Kidney (tissue), 14 donors: ENCODE results near the gene PSME4. TPM values are rescaled to one million over a fixed set of nuclear protein-coding genes. Genes with fewer than 3 reads are reported as not detected.
"Not testable (repeated sequence)": the region's sequence is repeated elsewhere in the genome, so short reads cannot be mapped to it uniquely, and the experiment has no call there.

ENCODE experiments used
- DNase-seq, 5 donors: peaks; one replicate each; pipeline ENCODE4 v3.0.0-alpha.2; 2013 to 2020
- FAIRE-seq: peaks from 2 replicates; lab custom pipeline; 2012; peaks lifted over from hg19 to GRCh38; lab: Jason Lieb, UNC
- H3K27ac ChIP-seq, 2 donors: one replicate each; pipeline ENCODE4 v1.7.0; 2013; ENCODE audit warnings: low read depth in 2 of 2, low read length in 2 of 2, inconsistent platforms in 1 of 2
- H3K27me3 ChIP-seq: one replicate; pipeline ENCODE4 v1.7.1; 2013; ENCODE audit warnings: low read length, inconsistent platforms; ENCODE audit not compliant: control insufficient read depth, insufficient read depth
- H3K36me3 ChIP-seq, 3 donors: one replicate each; pipeline versions ENCODE4 v1.7.0 to v1.7.1; 2013; ENCODE audit warnings: low read length in 3 of 3, control low read depth in 1 of 3, inconsistent platforms in 1 of 3; ENCODE audit not compliant: insufficient read depth in 3 of 3, control insufficient read depth in 2 of 3
- H3K4me1 ChIP-seq, 3 donors: one replicate each; pipeline versions ENCODE4 v1.7.0 to v1.7.1; 2013; ENCODE audit warnings: low read length in 3 of 3, inconsistent platforms in 1 of 3, low read depth in 1 of 3; ENCODE audit not compliant: control insufficient read depth in 2 of 3, insufficient read depth in 2 of 3
- H3K4me3 ChIP-seq, 3 donors: one replicate each; pipeline versions ENCODE4 v1.7.0 to v1.8.1; 2013; ENCODE audit warnings: low read length in 3 of 3, control low read depth in 1 of 3, inconsistent platforms in 1 of 3
- H3K9ac ChIP-seq, 3 donors: one replicate each; pipeline versions ENCODE4 v1.7.0 to v1.7.1; 2013; ENCODE audit warnings: low read length in 3 of 3, control low read depth in 1 of 3, inconsistent platforms in 1 of 3
- H3K9me3 ChIP-seq, 3 donors: one replicate each; pipeline versions ENCODE4 v1.7.0 to v1.7.1; 2013; ENCODE audit warnings: low read length in 3 of 3, control low read depth in 1 of 3, inconsistent platforms in 1 of 3; ENCODE audit not compliant: control insufficient read depth in 2 of 3, insufficient read depth in 1 of 3
- intact Hi-C: fragments of 100-400 bp; cut with DNase I; formaldehyde crosslinking; loops from one replicate; pipeline ENCODE4 v1.11.1; 2022
- polyA plus RNA-seq: library from polyadenylated mRNA; stranded (reverse); fragments of 350-450 nt; fragmentation: Illumina TruSeq; extraction: RNeasy Lipid Tissue Mini Kit (QIAGEN cat#74804); gene quantifications from one replicate; pipeline ENCODE4 v1.2.3, GENCODE V29; 2014; ENCODE audit warnings: low read depth, low replicate concordance; ENCODE audit not compliant: insufficient read depth
- total RNA-seq: library from RNA; stranded (reverse); fragmentation: NEBNext Ultra II Directional; extraction: Animal tissue kit (Norgen Biotek cat#: 25700); gene quantifications from one replicate; pipeline ENCODE4 v1.2.1, GENCODE V29; 2021
- TF ChIP-seq, protein P1 (sequence below): IDR thresholded peaks from 3 replicates; pipeline ENCODE4 v1.5.1; 2012; ENCODE audit warnings: mild to moderate bottlenecking, moderate library complexity, borderline replicate concordance; ENCODE audit not compliant: insufficient read depth; ENCODE audit errors: extremely low read depth
- donor health status: control.
- donor health status: control.
- donor health status: control.
- donor health status: control.
- donor health status: control.
- donor health status: DM: yes; HTN: yes; CAD: no.
- donor health status: Normal renal cell carcinoma (clear cell type).

Gene PSME4
- total and polyA plus RNA-seq, 2 donors from 2014 or later = 23.4 to 41.7 TPM

DNA sequence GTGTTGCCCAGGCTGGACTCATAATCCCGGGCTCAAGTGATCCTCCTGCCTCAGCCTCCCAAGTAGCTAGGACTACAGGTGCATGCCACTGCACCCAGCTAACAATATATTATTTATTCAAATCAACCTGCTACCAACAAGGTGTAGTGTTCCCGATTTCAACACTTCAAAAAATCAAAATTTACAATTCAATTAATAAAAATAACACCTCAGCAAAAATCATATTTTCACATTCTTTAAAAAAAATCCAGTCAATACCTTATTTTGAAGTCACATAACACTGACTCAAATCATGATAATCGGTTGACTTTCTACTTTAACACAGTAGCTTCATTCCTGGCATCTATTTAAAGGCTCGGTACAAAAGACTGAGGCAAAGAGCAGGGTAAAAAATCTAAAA, 118.3 kb downstream of the PSME4 start:
- H3K27ac ChIP-seq = no peak overlapping the region
- DNase-seq (no peak), FAIRE-seq (no peak)
- no peaks in the 10 kb centered on the region for H3K4me1 ChIP-seq
- H3K9me3 ChIP-seq = no peaks in the 10 kb centered on the region
- no peaks in the 10 kb centered on the region for H3K27me3 ChIP-seq
- peaks cover 0 to 2% (median 0%) of the 10 kb centered on the region in 3 donors for H3K36me3 ChIP-seq
- H3K9ac ChIP-seq = no peak overlapping the region
- H3K4me3 ChIP-seq = no peak overlapping the region
- TF ChIP-seq, protein P1, sequence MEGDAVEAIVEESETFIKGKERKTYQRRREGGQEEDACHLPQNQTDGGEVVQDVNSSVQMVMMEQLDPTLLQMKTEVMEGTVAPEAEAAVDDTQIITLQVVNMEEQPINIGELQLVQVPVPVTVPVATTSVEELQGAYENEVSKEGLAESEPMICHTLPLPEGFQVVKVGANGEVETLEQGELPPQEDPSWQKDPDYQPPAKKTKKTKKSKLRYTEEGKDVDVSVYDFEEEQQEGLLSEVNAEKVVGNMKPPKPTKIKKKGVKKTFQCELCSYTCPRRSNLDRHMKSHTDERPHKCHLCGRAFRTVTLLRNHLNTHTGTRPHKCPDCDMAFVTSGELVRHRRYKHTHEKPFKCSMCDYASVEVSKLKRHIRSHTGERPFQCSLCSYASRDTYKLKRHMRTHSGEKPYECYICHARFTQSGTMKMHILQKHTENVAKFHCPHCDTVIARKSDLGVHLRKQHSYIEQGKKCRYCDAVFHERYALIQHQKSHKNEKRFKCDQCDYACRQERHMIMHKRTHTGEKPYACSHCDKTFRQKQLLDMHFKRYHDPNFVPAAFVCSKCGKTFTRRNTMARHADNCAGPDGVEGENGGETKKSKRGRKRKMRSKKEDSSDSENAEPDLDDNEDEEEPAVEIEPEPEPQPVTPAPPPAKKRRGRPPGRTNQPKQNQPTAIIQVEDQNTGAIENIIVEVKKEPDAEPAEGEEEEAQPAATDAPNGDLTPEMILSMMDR = no peak
- intact Hi-C loops = no loop called here

DNA sequence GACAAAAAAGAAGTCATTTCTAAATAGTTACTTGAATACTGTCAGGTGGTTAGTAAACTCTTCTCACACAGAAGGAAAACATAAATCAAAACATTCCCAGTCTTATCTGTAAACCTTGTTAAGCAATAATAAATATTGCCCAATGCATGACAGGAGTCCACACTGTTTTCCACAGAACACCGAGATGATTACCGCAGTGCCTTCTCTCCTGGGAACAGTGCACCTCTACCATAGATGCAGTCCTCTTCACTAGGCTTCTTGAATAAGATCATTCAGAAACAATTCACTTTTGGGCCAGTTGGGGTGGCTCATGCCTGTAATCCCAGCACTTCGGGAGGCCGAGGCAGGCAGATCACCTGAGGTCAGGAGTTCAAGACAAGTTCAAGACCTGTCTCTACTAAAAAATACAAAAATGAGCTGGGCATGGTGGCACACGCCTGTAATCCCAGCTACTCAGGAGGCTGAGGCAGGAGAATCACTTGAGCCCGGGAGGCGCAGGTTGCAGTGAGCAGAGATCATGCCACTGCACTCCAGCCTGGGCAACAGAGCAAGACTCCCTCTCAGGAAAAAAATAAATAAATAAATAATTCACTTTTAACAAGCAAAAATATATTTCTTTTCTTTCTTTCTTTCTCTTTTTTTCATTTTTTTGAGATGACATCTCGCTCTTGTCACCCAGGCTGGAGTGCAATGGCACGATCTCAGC, 119.6 kb downstream of the PSME4 start:
- H3K4me1 ChIP-seq, H3K9ac ChIP-seq, DNase-seq, H3K36me3 ChIP-seq, H3K9me3 ChIP-seq, H3K27ac ChIP-seq, FAIRE-seq, intact Hi-C loops, H3K27me3 ChIP-seq, H3K4me3 ChIP-seq: not testable (repeated sequence)

DNA sequence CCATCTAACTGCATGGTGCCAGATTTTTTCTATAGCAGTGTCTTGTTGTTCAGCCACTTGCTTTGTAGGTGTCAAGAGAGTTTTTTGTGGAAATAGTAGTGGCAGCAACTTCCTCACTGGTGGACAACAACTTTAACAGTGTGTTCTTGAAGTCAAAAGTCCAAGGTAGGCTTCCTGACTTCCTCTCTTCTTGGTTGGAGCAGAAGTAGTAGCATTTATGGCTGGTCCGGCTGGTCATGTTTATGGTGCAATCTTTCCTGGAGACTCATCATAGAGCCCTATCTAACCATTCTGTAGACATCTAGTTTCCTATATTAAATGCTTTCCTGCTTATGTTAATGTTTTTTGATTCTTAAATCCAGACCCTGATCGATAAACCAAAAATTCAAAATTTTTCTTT, 122.7 kb downstream of the PSME4 start:
- Histone ChIP-seq H3K27ac (no peak overlapping the region), H3K4me1 (no peaks in the 10 kb centered on the region), H3K4me3 (no peak overlapping the region), H3K36me3 (peaks cover 0 to 2% (median 0%) of the 10 kb centered on the region in 3 donors), H3K9ac (no peak overlapping the region), H3K27me3 (no peaks in the 10 kb centered on the region), H3K9me3 (no peaks in the 10 kb centered on the region)
- no peak for FAIRE-seq
- no peak for DNase-seq
- TF ChIP-seq, protein P1 = no peak
- intact Hi-C loops = no loop called here

DNA sequence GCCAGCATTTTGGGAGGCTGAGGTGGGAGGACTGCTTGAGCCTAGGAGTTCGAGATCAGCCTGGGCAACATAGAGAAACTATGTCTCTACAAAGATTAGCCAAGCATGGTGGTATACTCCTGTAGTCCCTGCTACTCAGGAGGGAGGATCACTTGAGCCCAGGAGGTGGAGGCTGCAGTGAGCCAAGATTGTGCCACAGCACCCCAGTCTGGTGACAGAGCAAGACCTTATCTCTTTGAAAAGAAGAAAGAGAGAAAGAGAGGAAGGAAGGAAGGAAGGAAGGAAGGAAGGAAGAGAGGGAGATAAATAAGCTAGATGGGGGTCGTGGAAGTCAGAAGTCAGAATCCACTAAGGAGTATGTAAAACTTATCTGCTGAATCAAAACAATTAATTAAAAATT, 127.2 kb downstream of the PSME4 start:
- no peaks in the 10 kb centered on the region for H3K4me1 ChIP-seq
- TF ChIP-seq, protein P1 = no peak
- no peaks in the 10 kb centered on the region for H3K27me3 ChIP-seq
- intact Hi-C loops = no loop called here
- H3K4me3 ChIP-seq = no peak overlapping the region
- DNase-seq (no peak), FAIRE-seq (no peak)
- H3K9me3 ChIP-seq = no peaks in the 10 kb centered on the region
- H3K36me3 ChIP-seq = peaks cover 0 to 2% (median 0%) of the 10 kb centered on the region in 3 donors
- H3K9ac ChIP-seq = no peak overlapping the region
- no peak overlapping the region for H3K27ac ChIP-seq
